NCI-H748 (cell line): ENCODE measurements around the gene HIGD1B.
A peak's percentile ranks its signal among the peaks of the same experiment; 100 is the strongest.

Experiments used
- DNase-seq: peaks from one replicate; lab custom pipeline; 2025; ENCODE audit not compliant: unreplicated experiment; lab: John Stamatoyannopoulos, UW

HIGD1B gene

GRCh38 chr17:44832805-44833204 lies 14.9 kb upstream of the HIGD1B start:
- DNase-seq: no peak

- DNase-seq: no peak
Observed at GRCh38 chr17:44837196-44837595, 10.5 kb upstream of the HIGD1B start.

GRCh38 chr17:44840274-44840673 lies 7.4 kb upstream of the HIGD1B start:
- no peak for DNase-seq

- no peak for DNase-seq
Observed at GRCh38 chr17:44840936-44841335, 6.7 kb upstream of the HIGD1B start.

GRCh38 chr17:44842748-44843147 lies 4.9 kb upstream of the HIGD1B start:
- DNase-seq: no peak

GRCh38 chr17:44844390-44844830 lies 3.3 kb upstream of the HIGD1B start:
- no peak for DNase-seq

GRCh38 chr17:44846206-44846605 lies 1.5 kb upstream of the HIGD1B start:
- no peak for DNase-seq

GRCh38 chr17:44848257-44848795 lies 643 bp downstream of the HIGD1B start:
- DNase-seq: no peak

GRCh38 chr17:44848961-44849489 lies 1.3 kb downstream of the HIGD1B start:
- no peak for DNase-seq

- DNase-seq: no peak
Observed at GRCh38 chr17:44850025-44850424, 2.3 kb downstream of the HIGD1B start.

GRCh38 chr17:44850612-44851011 lies 2.9 kb downstream of the HIGD1B start:
- no peak for DNase-seq

- no peak for DNase-seq
Observed at GRCh38 chr17:44854192-44854591, 6.5 kb downstream of the HIGD1B start.

GRCh38 chr17:44859701-44860100 lies 12.0 kb downstream of the HIGD1B start:
- DNase-seq: no peak

GRCh38 chr17:44862278-44862914 lies 14.7 kb downstream of the HIGD1B start:
- no peak for DNase-seq

GRCh38 chr17:44863061-44863918 lies 15.6 kb downstream of the HIGD1B start:
- no peak for DNase-seq

GRCh38 chr17:44864831-44865230 lies 17.1 kb downstream of the HIGD1B start:
- DNase-seq: no peak

- peak; percentile 64 for DNase-seq
Observed at GRCh38 chr17:44865231-44865660, 17.6 kb downstream of the HIGD1B start.

GRCh38 chr17:44865931-44866330 lies 18.2 kb downstream of the HIGD1B start:
- no peak for DNase-seq

GRCh38 chr17:44867841-44868240 lies 20.2 kb downstream of the HIGD1B start:
- DNase-seq: no peak

GRCh38 chr17:44871556-44871955 lies 23.9 kb downstream of the HIGD1B start:
- no peak for DNase-seq

- DNase-seq: peak; percentile 81
Observed at GRCh38 chr17:44872131-44872768, 24.6 kb downstream of the HIGD1B start.
